GM23248 (cell line): ENCODE data around the gene SCAF11. TPM values are rescaled to one million over a fixed set of nuclear protein-coding genes. Genes with fewer than 3 reads are reported as not detected.

Experiments used
- DNase-seq: peaks from one replicate; pipeline ENCODE4 v3.0.0-alpha.2; 2015
- H2AFZ ChIP-seq: fragments of 200-600 bp; sonication (generic); 2 replicates; pipeline ENCODE4 v1.6.1; 2016; ENCODE audit warnings: antibody characterized with exemption
- H3F3A ChIP-seq: fragments of 200-600 bp; sonication (generic); 2 replicates; pipeline ENCODE4 v1.6.1; 2016; ENCODE audit warnings: mild to moderate bottlenecking, antibody characterized with exemption, mixed run types; ENCODE audit not compliant: insufficient read depth
- H3K27ac ChIP-seq: fragments of 200-600 bp; sonication (generic); 2 replicates; pipeline ENCODE4 v1.5.1; 2016; ENCODE audit warnings: mild to moderate bottlenecking
- H3K27me3 ChIP-seq: fragments of 200-600 bp; sonication (generic); replicated peaks from 2 replicates; pipeline ENCODE4 v1.6.1; 2016; ENCODE audit warnings: mild to moderate bottlenecking; ENCODE audit not compliant: insufficient read depth
- H3K36me3 ChIP-seq: fragments of 200-600 bp; sonication (generic); 2 replicates; pipeline ENCODE4 v1.6.1; 2016; ENCODE audit warnings: low read depth, mild to moderate bottlenecking
- H3K4me1 ChIP-seq: fragments of 200-600 bp; sonication (generic); 2 replicates; pipeline ENCODE4 v1.6.1; 2016; ENCODE audit warnings: mild to moderate bottlenecking; ENCODE audit not compliant: insufficient read depth
- H3K4me2 ChIP-seq: fragments of 200-600 bp; sonication (generic); one replicate; pipeline ENCODE4 v1.6.1; 2016; ENCODE audit warnings: mild to moderate bottlenecking; ENCODE audit not compliant: unreplicated experiment
- H3K4me3 ChIP-seq: fragments of 200-600 bp; sonication (generic); 2 replicates; pipeline ENCODE4 v1.5.1; 2016; ENCODE audit warnings: mild to moderate bottlenecking
- H3K79me2 ChIP-seq: fragments of 200-600 bp; sonication (generic); 2 replicates; pipeline ENCODE4 v1.6.1; 2016; ENCODE audit warnings: mild to moderate bottlenecking; ENCODE audit not compliant: insufficient read depth
- H3K9ac ChIP-seq: fragments of 200-600 bp; sonication (generic); 2 replicates; pipeline ENCODE4 v1.6.1; 2016; ENCODE audit warnings: mild to moderate bottlenecking
- H3K9me2 ChIP-seq: fragments of 200-600 bp; sonication (generic); 2 replicates; pipeline ENCODE4 v1.6.1; 2016; ENCODE audit warnings: mixed run types, mild to moderate bottlenecking, moderate library complexity; ENCODE audit not compliant: insufficient read depth
- H3K9me3 ChIP-seq: fragments of 200-600 bp; sonication (generic); one replicate; pipeline ENCODE4 v1.6.1; 2017; ENCODE audit warnings: low read depth
- H4K20me1 ChIP-seq: fragments of 200-600 bp; sonication (generic); 2 replicates; pipeline ENCODE4 v1.6.0; 2016; ENCODE audit not compliant: insufficient read depth
- EZH2 ChIP-seq: fragments of 200-600 bp; sonication (generic); IDR thresholded peaks from 2 replicates; pipeline ENCODE4 v1.6.1; 2018; ENCODE audit warnings: antibody characterized with exemption, mild to moderate bottlenecking; ENCODE audit not compliant: insufficient read depth, poor library complexity, severe bottlenecking
- EZH2phosphoT487 ChIP-seq: fragments of 200-600 bp; sonication (generic); IDR thresholded peaks from 2 replicates; pipeline ENCODE4 v1.6.1; 2018; ENCODE audit warnings: antibody characterized with exemption, moderate library complexity, mild to moderate bottlenecking, low read depth; ENCODE audit not compliant: insufficient read depth
- WGBS, 2 experiments: methylation state at CpG; one replicate each; pipeline ENCODE4 v1.1.6; 2015 to 2017; ENCODE audit warnings: low lambda C conversion rate in 2 of 2, low coverage in 1 of 2; ENCODE audit errors: missing lambda C conversion rate in 2 of 2; 5-methylcytosine and 5-hydroxymethylcytosine counted together
- in situ Hi-C: fragments of 300-500 bp; cut with MboI; formaldehyde crosslinking; loops from 2 replicates; pipeline ENCODE4 v1.15.0; 2020
- polyA plus RNA-seq: library from polyadenylated mRNA; unstranded; fragments of >200 nt; fragmentation: Nextera tagmentation; extraction: Ambion mirVana; gene quantifications from 2 replicates; pipeline ENCODE4 v1.2.1, GENCODE V29; 2016
- total RNA-seq: library from RNA; depleted of rRNA; stranded (reverse); fragments of >200 nt; shearing (Covaris generic); gene quantifications from 2 replicates; pipeline ENCODE4 v1.2.3, GENCODE V29; 2014

SCAF11 gene
- total and polyA plus RNA-seq, 2 experiments from 2014 or later: 70.5 to 88.1 TPM

DNA sequence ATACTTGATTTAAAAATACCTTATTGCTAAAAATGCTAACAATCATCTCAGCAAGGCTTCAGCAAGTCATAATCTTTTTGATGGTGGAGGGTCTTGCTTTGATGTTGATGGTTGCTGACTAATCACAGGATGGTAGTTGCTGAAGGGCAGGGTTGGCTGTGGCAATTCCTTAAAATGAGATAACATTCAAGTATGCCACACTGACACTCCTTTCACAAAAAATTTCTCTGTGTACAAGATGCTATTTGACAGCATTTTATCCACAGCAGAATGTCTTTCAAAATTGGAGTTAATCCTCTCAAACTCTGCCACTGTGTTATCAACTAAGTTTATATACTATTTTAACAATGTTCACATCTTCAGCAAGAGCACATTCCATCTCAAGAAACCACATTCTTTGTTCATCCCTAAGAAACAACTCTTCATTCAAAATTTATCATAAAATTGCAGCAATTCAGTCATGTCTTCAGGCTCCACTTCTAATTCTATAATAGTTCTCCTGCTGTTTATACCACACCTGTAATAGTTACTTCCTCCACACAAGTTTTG is 16.1 kb downstream of the SCAF11 start:
- H3K36me3 ChIP-seq: 0 out of 2 replicates have a peak, but pooled peaks cover 5% of the 10 kb centered on the region
- H3K4me2 ChIP-seq: peak overlapping the region; percentile 77
- no peak overlapping the region for H3K9ac ChIP-seq
- H3K4me1 ChIP-seq: peaks cover 68% of the 10 kb centered on the region
- DNase-seq: peak; percentile 18
- H3K27me3 ChIP-seq: no peaks in the 10 kb centered on the region
- peak overlapping the region; percentile 55; the same call in 1 of the 2 replicates for H3K4me3 ChIP-seq
- no peak overlapping the region for H2AFZ ChIP-seq
- H3K9me3 ChIP-seq: no peaks in the 10 kb centered on the region
- peaks cover 53% of the 10 kb centered on the region for H3F3A ChIP-seq
- TF ChIP-seq EZH2phosphoT487: no peak
- no peak for TF ChIP-seq EZH2
- peaks cover 28% of the 10 kb centered on the region for H4K20me1 ChIP-seq
- H3K9me2 ChIP-seq: no peaks in the 10 kb centered on the region
- in situ Hi-C loops: no loop called here
- peaks cover 98% of the 10 kb centered on the region for H3K79me2 ChIP-seq
- 0 out of 2 replicates have a peak overlapping the region, but pooled peaks have one; percentile 40 for H3K27ac ChIP-seq

DNA sequence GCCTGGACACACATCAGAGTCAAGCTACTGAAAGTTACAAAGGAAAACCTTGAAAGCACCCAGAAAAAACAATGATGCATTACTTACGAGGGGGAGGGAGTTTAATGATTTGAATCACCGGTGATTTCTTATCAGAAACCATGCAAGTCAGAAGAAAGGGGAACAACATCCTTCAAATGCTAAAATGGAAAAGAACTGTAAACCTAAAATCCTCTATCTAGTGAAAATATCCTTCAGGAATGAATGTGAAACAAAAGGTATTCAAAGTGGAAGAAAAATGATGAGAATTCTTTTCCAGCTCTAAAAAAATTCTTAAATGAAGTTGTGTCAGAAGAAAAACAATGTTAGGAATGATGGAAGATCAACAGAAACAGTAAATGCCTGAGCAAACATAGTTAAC is 16.8 kb downstream of the SCAF11 start:
- TF ChIP-seq EZH2 (no peak), EZH2phosphoT487 (no peak)
- Histone ChIP-seq H3K27me3 (no peaks in the 10 kb centered on the region), H2AFZ (no peak overlapping the region), H3K9ac (no peak overlapping the region), H3K9me3 (no peaks in the 10 kb centered on the region), H3K36me3 (0 out of 2 replicates have a peak, but pooled peaks cover 5% of the 10 kb centered on the region), H3K79me2 (peaks cover 98% of the 10 kb centered on the region), H4K20me1 (peaks cover 23% of the 10 kb centered on the region; the same call in 1 of the 2 replicates), H3K4me2 (peak overlapping the region; percentile 77), H3K27ac (peak overlapping the region; percentile 40), H3F3A (peaks cover 56% of the 10 kb centered on the region), H3K4me3 (peak overlapping the region; percentile 55), H3K4me1 (peaks cover 75% of the 10 kb centered on the region), H3K9me2 (no peaks in the 10 kb centered on the region)
- 44 to 56% methylated on average over 2 of the region's 2 CpGs for WGBS, 2 experiments
- peak; percentile 55 for DNase-seq
- in situ Hi-C loops: no loop called here

DNA sequence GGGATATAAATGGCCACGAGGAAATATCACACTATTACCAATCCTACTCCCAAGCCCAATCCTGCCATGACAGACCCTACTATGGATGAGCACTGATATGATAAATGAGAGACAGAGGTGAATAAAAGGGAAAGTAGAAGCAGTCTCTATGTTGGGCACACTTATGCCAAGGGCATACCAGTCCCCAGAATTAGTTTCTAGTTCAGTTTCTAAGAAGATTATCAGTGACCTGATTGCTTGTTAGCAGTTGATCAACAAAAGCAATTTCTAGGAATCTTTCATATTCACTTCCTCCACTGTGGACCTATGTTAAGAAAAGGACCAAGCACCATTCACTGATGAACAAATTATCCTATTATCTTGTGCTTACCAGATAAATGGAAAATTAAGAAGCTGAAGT is 20.0 kb downstream of the SCAF11 start:
- in situ Hi-C loops: no loop called here

DNA sequence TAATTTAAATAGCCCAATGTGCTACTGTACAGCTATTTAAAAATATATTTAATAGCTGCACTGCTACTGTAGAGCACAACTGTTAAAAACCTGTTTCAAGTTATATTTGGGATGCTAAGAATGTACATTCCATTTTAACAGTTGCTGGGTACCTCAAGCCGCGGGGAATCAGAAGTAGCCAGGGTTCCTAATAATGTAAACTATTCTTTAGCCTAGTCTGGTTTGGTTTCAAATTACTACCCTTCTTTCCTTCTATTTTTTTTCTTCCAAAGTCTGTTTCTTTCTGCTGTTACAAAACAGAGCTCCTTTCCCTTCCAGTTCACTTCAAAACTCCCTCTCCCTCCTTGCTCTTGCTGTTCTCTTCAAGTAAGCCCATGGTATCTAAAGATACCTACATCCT is 21.3 kb downstream of the SCAF11 start:
- no peak overlapping the region for H2AFZ ChIP-seq
- no peaks in the 10 kb centered on the region for H3K9me3 ChIP-seq
- no peak overlapping the region for H3K9ac ChIP-seq
- H3K79me2 ChIP-seq: peaks cover 98% of the 10 kb centered on the region
- peak overlapping the region; percentile 4; the same call in 1 of the 2 replicates for H3K27ac ChIP-seq
- H3K9me2 ChIP-seq: no peaks in the 10 kb centered on the region
- H3K4me2 ChIP-seq: peak overlapping the region; percentile 41
- no peak for DNase-seq
- TF ChIP-seq EZH2phosphoT487 (no peak), EZH2 (no peak)
- H3K27me3 ChIP-seq: no peaks in the 10 kb centered on the region
- H3K4me3 ChIP-seq: no peak overlapping the region
- H4K20me1 ChIP-seq: 0 out of 2 replicates have a peak, but pooled peaks cover 4% of the 10 kb centered on the region
- peaks cover 91% of the 10 kb centered on the region for H3K4me1 ChIP-seq
- H3K36me3 ChIP-seq: 0 out of 2 replicates have a peak, but pooled peaks cover 5% of the 10 kb centered on the region
- in situ Hi-C loops: no loop called here
- 2 to 5% methylated on average over 2 of the region's 2 CpGs for WGBS, 2 experiments
- peaks cover 68% of the 10 kb centered on the region for H3F3A ChIP-seq

More for the DNA sequence above, 20.0 kb downstream of the SCAF11 start:
- Histone ChIP-seq H3F3A (peaks cover 61% of the 10 kb centered on the region), H3K27ac (no peak overlapping the region), H3K79me2 (peaks cover 98% of the 10 kb centered on the region), H3K9me2 (no peaks in the 10 kb centered on the region), H3K4me2 (no peak overlapping the region), H3K9ac (no peak overlapping the region), H3K27me3 (no peaks in the 10 kb centered on the region), H3K4me3 (no peak overlapping the region), H3K36me3 (0 out of 2 replicates have a peak, but pooled peaks cover 5% of the 10 kb centered on the region), H3K4me1 (peaks cover 90% of the 10 kb centered on the region), H4K20me1 (peaks cover 4% of the 10 kb centered on the region; the same call in 1 of the 2 replicates), H3K9me3 (no peaks in the 10 kb centered on the region), H2AFZ (no peak overlapping the region)
- 91 to 93% methylated on average over 1 of the region's 1 CpG for WGBS, 2 experiments
- TF ChIP-seq EZH2phosphoT487 (no peak), EZH2 (no peak)
- DNase-seq: no peak
